NCI-H128 (cell line): ENCODE data around the gene MOCS2.
A peak's percentile ranks its signal among the peaks of the same experiment; 100 is the strongest.

Source experiments
- DNase-seq: peaks from one replicate; lab custom pipeline; 2025; ENCODE audit not compliant: unreplicated experiment; lab: John Stamatoyannopoulos, UW

Gene MOCS2

GRCh38 chr5:53095931-53096525, 13.5 kb downstream of the MOCS2 start:
- DNase-seq: peak; percentile 4

- no peak for DNase-seq
Measured at GRCh38 chr5:53095217-53095616, 14.3 kb downstream of the MOCS2 start.

- DNase-seq: no peak
Measured at GRCh38 chr5:53092242-53092641, 17.3 kb downstream of the MOCS2 start.

GRCh38 chr5:53091289-53091688, 18.3 kb downstream of the MOCS2 start:
- DNase-seq: no peak

- DNase-seq: no peak
Measured at GRCh38 chr5:53090229-53090628, 19.3 kb downstream of the MOCS2 start.

GRCh38 chr5:53089481-53089991, 20.0 kb downstream of the MOCS2 start:
- DNase-seq: no peak

- DNase-seq: no peak
Measured at GRCh38 chr5:53087621-53088121, 21.9 kb downstream of the MOCS2 start.

- no peak for DNase-seq
Measured at GRCh38 chr5:53087171-53087570, 22.4 kb downstream of the MOCS2 start.

- no peak for DNase-seq
Measured at GRCh38 chr5:53084546-53085255, 24.9 kb downstream of the MOCS2 start.

- no peak for DNase-seq
Measured at GRCh38 chr5:53083927-53084326, 25.6 kb downstream of the MOCS2 start.

GRCh38 chr5:53080271-53080670, 29.3 kb downstream of the MOCS2 start:
- DNase-seq: no peak

GRCh38 chr5:53076014-53076583, 33.5 kb downstream of the MOCS2 start:
- no peak for DNase-seq

GRCh38 chr5:53073348-53073747, 36.2 kb downstream of the MOCS2 start:
- DNase-seq: no peak

GRCh38 chr5:53071738-53072137, 37.8 kb downstream of the MOCS2 start:
- DNase-seq: no peak

- no peak for DNase-seq
Measured at GRCh38 chr5:53071298-53071697, 38.3 kb downstream of the MOCS2 start.

GRCh38 chr5:53069626-53070025, 39.9 kb downstream of the MOCS2 start:
- no peak for DNase-seq

- no peak for DNase-seq
Measured at GRCh38 chr5:53068291-53068836, 41.2 kb downstream of the MOCS2 start.

GRCh38 chr5:53067641-53068040, 41.9 kb downstream of the MOCS2 start:
- no peak for DNase-seq

- DNase-seq: no peak
Measured at GRCh38 chr5:53066088-53066487, 43.5 kb downstream of the MOCS2 start.

GRCh38 chr5:53063791-53064190, 45.8 kb downstream of the MOCS2 start:
- no peak for DNase-seq

GRCh38 chr5:53063176-53063575, 46.4 kb downstream of the MOCS2 start:
- DNase-seq: no peak

- DNase-seq: no peak
Measured at GRCh38 chr5:53059281-53059680, 50.3 kb downstream of the MOCS2 start.
